Right kidney (tissue), 1 donor: ENCODE results near the gene NEU1.
"Not testable (repeated sequence)": the region's sequence is repeated elsewhere in the genome, so short reads cannot be mapped to it uniquely, and the experiment has no call there.

Experiments used
- DNase-seq: peaks from one replicate; pipeline ENCODE4 v3.0.0-alpha.2; 2016

NEU1 gene

DNA sequence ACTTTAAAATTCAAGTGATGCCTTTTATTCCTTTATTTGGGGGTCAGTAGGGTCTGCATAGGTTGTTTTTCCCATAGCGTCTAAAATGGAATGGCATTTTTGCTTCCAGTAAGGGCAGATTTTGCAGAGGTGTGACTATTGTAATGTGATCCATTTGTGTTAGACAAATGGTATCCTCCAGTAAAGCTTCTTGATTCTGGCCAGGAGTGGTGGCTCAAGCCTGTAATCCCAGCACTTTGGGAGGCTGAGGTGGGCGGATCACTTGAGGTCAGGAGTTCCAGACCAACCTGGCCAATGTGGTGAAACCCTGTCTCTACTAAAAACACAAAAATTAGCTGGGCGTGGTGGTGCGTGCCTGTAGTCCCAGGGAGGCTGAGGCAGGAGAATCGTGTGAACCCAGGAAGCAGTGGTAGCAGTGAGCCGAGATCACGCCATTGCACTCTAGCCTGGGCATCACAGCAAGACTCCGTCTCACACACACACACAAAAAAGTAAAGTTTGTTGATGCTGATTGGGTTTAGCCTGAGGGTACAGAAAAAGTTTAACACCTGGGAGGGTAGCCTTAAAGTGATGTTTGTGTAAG, 44.6 kb downstream of the NEU1 start:
- DNase-seq = not testable (repeated sequence)

DNA sequence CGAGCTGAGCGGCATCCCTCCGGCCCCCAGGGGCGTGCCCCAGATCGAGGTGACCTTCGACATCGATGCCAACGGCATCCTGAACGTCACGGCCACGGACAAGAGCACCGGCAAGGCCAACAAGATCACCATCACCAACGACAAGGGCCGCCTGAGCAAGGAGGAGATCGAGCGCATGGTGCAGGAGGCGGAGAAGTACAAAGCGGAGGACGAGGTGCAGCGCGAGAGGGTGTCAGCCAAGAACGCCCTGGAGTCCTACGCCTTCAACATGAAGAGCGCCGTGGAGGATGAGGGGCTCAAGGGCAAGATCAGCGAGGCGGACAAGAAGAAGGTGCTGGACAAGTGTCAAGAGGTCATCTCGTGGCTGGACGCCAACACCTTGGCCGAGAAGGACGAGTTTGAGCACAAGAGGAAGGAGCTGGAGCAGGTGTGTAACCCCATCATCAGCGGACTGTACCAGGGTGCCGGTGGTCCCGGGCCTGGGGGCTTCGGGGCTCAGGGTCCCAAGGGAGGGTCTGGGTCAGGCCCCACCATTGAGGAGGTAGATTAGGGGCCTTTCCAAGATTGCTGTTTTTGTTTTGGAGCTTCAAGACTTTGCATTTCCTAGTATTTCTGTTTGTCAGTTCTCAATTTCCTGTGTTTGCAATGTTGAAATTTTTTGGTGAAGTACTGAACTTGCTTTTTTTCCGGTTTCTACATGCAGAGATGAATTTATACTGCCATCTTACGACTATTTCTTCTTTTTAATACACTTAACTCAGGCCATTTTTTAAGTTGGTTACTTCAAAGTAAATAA, 45.3 kb downstream of the NEU1 start:
- not testable (repeated sequence) for DNase-seq

DNA sequence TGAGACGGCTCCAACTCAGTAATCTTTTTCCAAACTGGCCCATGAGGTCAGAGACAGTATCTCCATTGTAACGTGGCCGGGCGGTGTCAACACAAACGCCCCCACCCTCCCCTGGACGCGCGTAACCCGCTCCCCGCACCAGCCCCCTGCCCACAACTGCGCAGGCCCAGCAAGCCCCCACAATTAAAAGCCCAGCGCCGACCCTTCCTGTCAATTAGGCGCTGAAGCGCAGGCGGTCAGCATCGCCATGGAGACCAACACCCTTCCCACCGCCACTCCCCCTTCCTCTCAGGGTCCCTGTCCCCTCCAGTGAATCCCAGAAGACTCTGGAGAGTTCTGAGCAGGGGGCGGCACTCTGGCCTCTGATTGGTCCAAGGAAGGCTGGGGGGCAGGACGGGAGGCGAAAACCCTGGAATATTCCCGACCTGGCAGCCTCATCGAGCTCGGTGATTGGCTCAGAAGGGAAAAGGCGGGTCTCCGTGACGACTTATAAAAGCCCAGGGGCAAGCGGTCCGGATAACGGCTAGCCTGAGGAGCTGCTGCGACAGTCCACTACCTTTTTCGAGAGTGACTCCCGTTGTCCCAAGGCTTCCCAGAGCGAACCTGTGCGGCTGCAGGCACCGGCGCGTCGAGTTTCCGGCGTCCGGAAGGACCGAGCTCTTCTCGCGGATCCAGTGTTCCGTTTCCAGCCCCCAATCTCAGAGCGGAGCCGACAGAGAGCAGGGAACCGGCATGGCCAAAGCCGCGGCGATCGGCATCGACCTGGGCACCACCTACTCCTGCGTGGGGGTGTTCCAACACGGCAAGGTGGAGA, 47.4 kb downstream of the NEU1 start, which contains the start of the genes HSPA1A and HSPA1L:
Gene HSPA1A (plus strand): TSS at position 519 of the 814 bp plus-strand sequence. CDS start 214 bp downstream, at position 733.
Gene HSPA1L (minus strand): TSS at position 259 of the 814 bp plus-strand sequence. CDS start 3,311 bp downstream, outside the sequence.
- peak; percentile 93 for DNase-seq

DNA sequence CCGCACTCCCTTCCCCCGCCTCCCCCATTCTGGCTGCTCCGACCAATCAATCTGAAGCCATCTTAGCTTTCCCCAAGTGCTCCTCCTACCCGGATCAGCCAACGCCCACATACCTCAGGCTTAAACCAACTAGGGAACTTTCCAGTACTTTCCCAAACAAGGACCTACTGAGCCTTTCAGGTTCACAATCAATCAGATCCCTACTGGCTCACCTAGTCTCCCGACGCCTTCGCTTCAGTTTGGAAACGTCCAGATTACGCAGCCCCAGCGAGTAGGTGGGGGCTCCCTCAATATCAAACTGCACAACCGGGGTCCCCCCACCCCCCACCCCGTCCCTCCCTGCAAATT, 48.0 kb downstream of the NEU1 start:
- peak; percentile 79 for DNase-seq

DNA sequence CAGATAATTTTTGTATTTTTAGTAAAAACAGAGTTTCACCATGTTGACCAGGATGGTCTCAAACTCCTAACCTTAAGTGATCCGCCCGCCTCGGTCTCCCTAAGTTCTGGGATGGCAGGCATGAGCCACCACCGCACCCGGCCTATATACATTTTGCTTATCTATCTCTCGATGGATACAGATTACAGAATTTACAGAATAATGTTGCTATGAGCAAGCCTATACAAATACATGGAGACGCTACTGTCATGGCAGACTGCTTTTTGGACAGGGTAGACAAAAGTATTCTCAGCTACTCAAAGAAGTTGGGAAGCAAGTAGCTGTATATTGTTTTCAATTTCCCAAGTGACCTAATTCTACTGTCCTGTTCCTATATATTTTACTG, 49.2 kb downstream of the NEU1 start:
- DNase-seq = no peak

DNA sequence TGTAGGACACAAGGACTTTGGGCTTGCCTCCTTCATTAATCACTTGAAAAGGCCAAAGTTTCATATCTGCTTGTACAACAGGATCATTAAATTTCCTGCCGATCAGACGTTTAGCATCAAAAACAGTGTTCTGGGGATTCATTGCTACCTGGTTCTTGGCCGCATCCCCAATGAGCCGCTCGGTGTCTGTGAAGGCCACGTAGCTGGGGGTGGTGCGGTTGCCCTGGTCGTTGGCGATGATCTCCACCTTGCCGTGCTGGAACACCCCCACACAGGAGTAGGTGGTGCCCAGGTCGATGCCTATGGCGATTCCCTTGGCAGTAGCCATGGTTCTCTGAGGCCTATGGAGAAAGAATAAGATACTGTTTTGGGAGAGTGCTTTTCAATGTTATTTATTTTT, 51.0 kb downstream of the NEU1 start:
- DNase-seq = no peak

DNA sequence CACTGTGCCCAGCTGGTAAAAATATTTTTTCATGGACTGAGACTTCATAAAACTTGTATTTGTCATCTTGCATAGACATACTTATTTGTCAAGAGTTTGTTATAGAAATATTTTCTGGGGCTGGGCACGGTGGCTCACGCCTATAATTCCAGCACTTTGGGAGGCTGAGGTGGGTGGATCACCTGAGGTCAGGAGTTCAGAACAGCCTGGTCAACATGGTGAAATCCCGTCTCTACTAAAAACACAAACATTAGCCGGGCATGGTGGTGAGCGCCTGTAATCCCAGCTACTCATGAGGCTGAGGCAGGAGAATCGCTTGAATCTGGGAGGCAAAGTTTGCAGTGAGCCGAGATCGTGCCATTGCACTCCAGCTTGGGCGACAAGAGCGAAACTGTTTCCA, 54.0 kb downstream of the NEU1 start:
- not testable (repeated sequence) for DNase-seq
